Iris pigment epithelial cell (primary cell): ENCODE measurements around the gene MKI67.
"Not testable (repeated sequence)": the region's sequence is repeated elsewhere in the genome, so short reads cannot be mapped to it uniquely, and the experiment has no call there.

Experiments used
- DNase-seq: peaks from one replicate; pipeline ENCODE4 v3.0.0-alpha.2; 2011; ENCODE audit warnings: low read depth

The MKI67 gene

GRCh38 chr10:128103229-128103714 lies 23.0 kb downstream of the MKI67 start:
- no peak for DNase-seq

GRCh38 chr10:128102480-128103228 lies 23.6 kb downstream of the MKI67 start:
- no peak for DNase-seq

GRCh38 chr10:128101901-128102300 lies 24.3 kb downstream of the MKI67 start:
- DNase-seq, result no peak

GRCh38 chr10:128099901-128100300 lies 26.3 kb downstream of the MKI67 start:
- DNase-seq, result no peak

- no peak for DNase-seq
Measured at GRCh38 chr10:128098631-128099030, 27.6 kb downstream of the MKI67 start.

- DNase-seq, result peak; percentile 22
Measured at GRCh38 chr10:128097783-128098182, 28.4 kb downstream of the MKI67 start.

GRCh38 chr10:128096486-128097199 lies 29.6 kb downstream of the MKI67 start:
- DNase-seq, result no peak

- no peak for DNase-seq
Measured at GRCh38 chr10:128095753-128096469, 30.3 kb downstream of the MKI67 start.

- no peak for DNase-seq
Measured at GRCh38 chr10:128095027-128095752, 31.0 kb downstream of the MKI67 start.

GRCh38 chr10:128094596-128094995 lies 31.6 kb downstream of the MKI67 start:
- not testable (repeated sequence) for DNase-seq

- no peak for DNase-seq
Measured at GRCh38 chr10:128092454-128092853, 33.8 kb downstream of the MKI67 start.

GRCh38 chr10:128091636-128092210 lies 34.5 kb downstream of the MKI67 start:
- DNase-seq, result no peak

GRCh38 chr10:128087884-128088709 lies 38.1 kb downstream of the MKI67 start:
- no peak for DNase-seq

- no peak for DNase-seq
Measured at GRCh38 chr10:128087146-128087883, 38.9 kb downstream of the MKI67 start.

GRCh38 chr10:128086003-128086863 lies 40.0 kb downstream of the MKI67 start:
- DNase-seq, result no peak

GRCh38 chr10:128084991-128085390 lies 41.2 kb downstream of the MKI67 start:
- no peak for DNase-seq

- DNase-seq, result no peak
Measured at GRCh38 chr10:128084364-128084763, 41.9 kb downstream of the MKI67 start.

GRCh38 chr10:128083191-128083895 lies 42.9 kb downstream of the MKI67 start:
- DNase-seq, result no peak
